GM12878 (cell line): ENCODE results near the gene BNC2. TPM values are rescaled to one million over a fixed set of nuclear protein-coding genes. Genes with fewer than 3 reads are reported as not detected.
A peak's percentile ranks its signal among the peaks of the same experiment; 100 is the strongest.

Experiments
- ATAC-seq: fragments of 200-7000 bp; cut with Tn5 transposase; 3 replicates; pipeline ENCODE4 v1.9.1; 2020; ENCODE audit warnings: mild to moderate bottlenecking, moderate library complexity
- BruUV-seq: library from RNA; stranded (reverse); fragments of 400-500 nt; replicated peaks from 2 replicates; lab custom pipeline; 2021; lab: Mats Ljungman, UMichigan
- CTCF ChIA-PET: fragments of 300-600 bp; sonication (Branson Sonifier 250); formaldehyde crosslinking; extraction: SDS; loops from one replicate; lab custom pipeline; 2021; ENCODE audit warnings: inconsistent platforms; lab: Yijun Ruan, JAX
- POLR2A ChIA-PET: fragments of 350-600 bp; formaldehyde crosslinking; extraction: SDS; loops from one replicate; lab custom pipeline; 2021; ENCODE audit warnings: inconsistent platforms; lab: Charles Lee
- RAD21 ChIA-PET: fragments of 300-600 bp; sonication (Branson Sonifier 250); formaldehyde crosslinking; loops from one replicate; lab custom pipeline; 2023; ENCODE audit warnings: antibody characterized with exemption; ENCODE audit not compliant: unreplicated experiment; lab: Charles Lee
- SMC1A ChIA-PET: fragments of 300-600 bp; sonication (Branson Sonifier 250); formaldehyde crosslinking; loops from one replicate; lab custom pipeline; 2023; ENCODE audit not compliant: unreplicated experiment, uncharacterized antibody; lab: Charles Lee
- DNase-seq: peaks from one replicate; pipeline ENCODE4 v3.0.0-alpha.2; 2011; ENCODE audit warnings: low read depth, low spot score
- FAIRE-seq: peaks from 3 replicates; lab custom pipeline; 2011; peaks lifted over from hg19 to GRCh38; lab: Jason Lieb, UNC
- H2AFZ ChIP-seq: 2 replicates; pipeline ENCODE4 v1.6.0; 2011; ENCODE audit warnings: low read depth, low read length, control low read depth; ENCODE audit not compliant: control insufficient read depth
- H3K27ac ChIP-seq: 2 replicates; pipeline ENCODE4 v1.5.1; 2011; ENCODE audit warnings: control low read depth; ENCODE audit not compliant: control insufficient read depth, insufficient read depth
- H3K27me3 ChIP-seq, 2 experiments: replicated peaks in 1 of 2; 2 replicates each; pipeline versions ENCODE4 v1.6.0 to v1.6.1; 2011; ENCODE audit warnings: low read length in 1 of 2; ENCODE audit not compliant: control insufficient read depth in 2 of 2, insufficient read depth in 2 of 2
- H3K36me3 ChIP-seq, 2 experiments: 2 replicates each; pipeline ENCODE4 v1.5.1; 2011; ENCODE audit warnings: low read length in 1 of 2; ENCODE audit not compliant: control insufficient read depth in 2 of 2, insufficient read depth in 2 of 2
- H3K4me1 ChIP-seq: 2 replicates; pipeline ENCODE4 v1.6.1; 2011; ENCODE audit warnings: mild to moderate bottlenecking, low read length, moderate library complexity, mixed read lengths; ENCODE audit not compliant: control insufficient read depth, insufficient read depth
- H3K4me2 ChIP-seq: 2 replicates; pipeline ENCODE4 v1.6.0; 2011; ENCODE audit warnings: control low read depth; ENCODE audit not compliant: control insufficient read depth, insufficient read depth
- H3K4me3 ChIP-seq: fragments of 200-600 bp; sonication (generic); 2 replicates; pipeline ENCODE4 v1.5.1; 2016
- H3K79me2 ChIP-seq: 2 replicates; pipeline ENCODE4 v1.6.0; 2011; ENCODE audit warnings: low read length; ENCODE audit not compliant: control insufficient read depth, insufficient read depth
- H3K9ac ChIP-seq: 2 replicates; pipeline ENCODE4 v1.8.0; 2011; ENCODE audit warnings: low read length, control low read depth, mixed read lengths; ENCODE audit not compliant: control insufficient read depth, insufficient read depth
- H3K9me3 ChIP-seq: replicated peaks from 3 replicates; pipeline ENCODE4 v1.5.1; 2011; ENCODE audit warnings: mild to moderate bottlenecking, low read length; ENCODE audit not compliant: control insufficient read depth, insufficient read depth
- H4K20me1 ChIP-seq: 2 replicates; pipeline ENCODE4 v1.6.0; 2011; ENCODE audit not compliant: control insufficient read depth, insufficient read depth
- CHD4 ChIP-seq: fragments of 200-600 bp; sonication (generic); IDR thresholded peaks from 2 replicates; pipeline ENCODE4 v1.6.1; 2016; ENCODE audit warnings: mild to moderate bottlenecking
- CTCF ChIP-seq, 3 experiments: IDR thresholded peaks in 2 of 3; conservative IDR thresholded peaks in 1 of 3; 2 replicates each; pipeline ENCODE4 v1.5.1; 2011; ENCODE audit warnings: low read depth in 3 of 3, low read length in 3 of 3, mild to moderate bottlenecking in 3 of 3, control low read depth in 2 of 3, moderate library complexity in 2 of 3, inconsistent platforms in 1 of 3, mixed read lengths in 1 of 3; ENCODE audit not compliant: control insufficient read depth in 2 of 3, insufficient read depth in 1 of 3; ENCODE audit errors: extremely low read depth in 1 of 3
- ESRRA ChIP-seq: IDR thresholded peaks from 2 replicates; pipeline ENCODE4 v1.6.1; 2012; ENCODE audit warnings: mild to moderate bottlenecking, low read length, improper control_type of control experiment
- ETV6 ChIP-seq, 2 experiments: fragments of 450-650 bp in 1 of 2; IDR thresholded peaks in 1 of 2; conservative IDR thresholded peaks in 1 of 2; 2 replicates each; pipeline ENCODE4 v1.6.1; 2014; ENCODE audit warnings: antibody characterized with exemption in 1 of 2, borderline replicate concordance in 1 of 2, low read depth in 1 of 2, mild to moderate bottlenecking in 1 of 2, moderate library complexity in 1 of 2
- HDAC2 ChIP-seq: fragments of 200-600 bp; sonication (generic); IDR thresholded peaks from 2 replicates; pipeline ENCODE4 v1.6.1; 2017
- MEF2B ChIP-seq: fragments of 450-650 bp; IDR thresholded peaks from 2 replicates; pipeline ENCODE4 v1.6.1; 2018; ENCODE audit warnings: mild to moderate bottlenecking, moderate library complexity; ENCODE audit not compliant: partially characterized antibody, poor library complexity, severe bottlenecking
- MYB ChIP-seq: fragments of 150-350 bp; IDR thresholded peaks from 2 replicates; pipeline ENCODE4 v1.6.1; 2014; ENCODE audit warnings: mild to moderate bottlenecking, low read depth, low read length, borderline replicate concordance
- NFXL1 ChIP-seq: fragments of 450-650 bp; IDR thresholded peaks from 2 replicates; pipeline ENCODE4 v1.6.1; 2017; ENCODE audit warnings: antibody characterized with exemption, mild to moderate bottlenecking, borderline replicate concordance
- NR2C1 ChIP-seq: fragments of 450-650 bp; IDR thresholded peaks from 2 replicates; pipeline ENCODE4 v1.6.1; 2017; ENCODE audit warnings: antibody characterized with exemption, mild to moderate bottlenecking, moderate library complexity
- NR2F1 ChIP-seq: fragments of 450-650 bp; conservative IDR thresholded peaks from 2 replicates; pipeline ENCODE4 v1.6.1; 2017; ENCODE audit warnings: mild to moderate bottlenecking
- PBX3 ChIP-seq: IDR thresholded peaks from 2 replicates; pipeline ENCODE4 v1.6.1; 2011; ENCODE audit warnings: mild to moderate bottlenecking, low read depth, low read length, moderate library complexity; ENCODE audit not compliant: insufficient replicate concordance
- RUNX3 ChIP-seq: IDR thresholded peaks from 2 replicates; pipeline ENCODE4 v1.6.1; 2012; ENCODE audit warnings: low read length, inconsistent platforms
- SPI1 ChIP-seq: IDR thresholded peaks from 2 replicates; pipeline ENCODE4 v1.6.1; 2011; ENCODE audit warnings: low read depth, mild to moderate bottlenecking, low read length, moderate library complexity, borderline replicate concordance; ENCODE audit not compliant: insufficient read depth
- ZNF24 ChIP-seq: fragments of 450-650 bp; IDR thresholded peaks from 2 replicates; pipeline ENCODE4 v1.6.1; 2017; ENCODE audit warnings: antibody characterized with exemption, mild to moderate bottlenecking
- ZNF622 ChIP-seq: fragments of 450-650 bp; IDR thresholded peaks from 2 replicates; pipeline ENCODE4 v1.6.1; 2017; ENCODE audit warnings: mild to moderate bottlenecking, inconsistent platforms
- ZZZ3 ChIP-seq: IDR thresholded peaks from 2 replicates; pipeline ENCODE4 v1.6.1; 2011; ENCODE audit warnings: low read depth; ENCODE audit not compliant: control insufficient read depth, insufficient read length
- WGBS: methylation state at CpG from one replicate; pipeline ENCODE4 v1.1.6; 2016; ENCODE audit warnings: low lambda C conversion rate; ENCODE audit not compliant: insufficient replicate concordance, insufficient coverage; ENCODE audit errors: missing lambda C conversion rate; 5-methylcytosine and 5-hydroxymethylcytosine counted together
- in situ Hi-C: fragments of 300-500 bp; cut with MboI; formaldehyde crosslinking; loops from 9 replicates; pipeline ENCODE4 v1.14.3; 2018; ENCODE audit warnings: mixed read lengths
- intact Hi-C: fragments of 100-400 bp; cut with micrococcal nuclease; formaldehyde crosslinking; loops from one replicate; pipeline ENCODE4 v1.14.2; 2022; ENCODE audit not compliant: unreplicated experiment
- polyA plus RNA-seq, 11 experiments: library from polyadenylated mRNA; depleted of rRNA in 4 of 11; unstranded in 6 of 11; stranded (reverse) in 5 of 11; fragments of >200 nt; fragmentation: Nextera tagmentation in 4 of 11; fragmentation: Illumina TruSeq in 1 of 11; extraction: Ambion mirVana in 4 of 11; extraction: Trizol in 1 of 11; gene quantifications; 1 replicate in 1 of 11; 2 replicates in 10 of 11; pipeline versions ENCODE4 v1.2.1 to v1.2.3, GENCODE V29; 2011 to 2016; ENCODE audit warnings: inconsistent platforms in 2 of 11, missing spikeins in 2 of 11, low read depth in 1 of 11
- total RNA-seq, 4 experiments: library from RNA; depleted of rRNA in 3 of 4; stranded (reverse); fragments of >200 nt in 3 of 4; fragmentation: Illumina TruSeq in 1 of 4; extraction: Trizol in 1 of 4; gene quantifications; 2 replicates each; pipeline versions ENCODE4 v1.2.1 to v1.2.3, GENCODE V29; 2013 to 2021
- TF ChIP-seq, protein P1 (sequence below): fragments of 450-650 bp; IDR thresholded peaks from 2 replicates; pipeline ENCODE4 v1.6.1; 2014; ENCODE audit warnings: mild to moderate bottlenecking
- TF ChIP-seq, protein P2 (sequence below): fragments of 450-650 bp; IDR thresholded peaks from 2 replicates; pipeline ENCODE4 v1.6.1; 2016; ENCODE audit warnings: mild to moderate bottlenecking

Gene BNC2
- total and polyA plus RNA-seq, 10 of the 15 experiments (the other 5 are each of a cell fraction or from before 2014, with no cell fraction given) = 0.05 to 14.5 (median 0.26) TPM

GRCh38 chr9:16458696-16459420 is 411.6 kb downstream of the BNC2 start:
- ATAC-seq = peak; percentile 80
- Histone ChIP-seq H3K79me2 (no peaks in the 10 kb centered on the region), H4K20me1 (no peaks in the 10 kb centered on the region), H3K9me3 (no peaks in the 10 kb centered on the region), H3K4me2 (peak overlapping the region; percentile 38; the same call in 1 of the 2 replicates), H2AFZ (peak overlapping the region; percentile 6), H3K27ac (peak overlapping the region; percentile 29), H3K4me1 (peaks cover 8% of the 10 kb centered on the region; the same call in 1 of the 2 replicates), H3K9ac (no peak overlapping the region), H3K27me3 (no peaks in the 10 kb centered on the region), H3K36me3 (no peaks in the 10 kb centered on the region), H3K4me3 (no peak overlapping the region)
- SMC1A ChIA-PET = interaction anchor here (0.7 to 2.8 kb wide), 13 partner anchors 9 to 127 kb away, joined by 3 to 18 read pairs (median 4); no protein-coding TSS in a partner anchor
- intact Hi-C loops = loop anchor here (2.0 to 5.0 kb wide), 2 partner anchors 66 to 267 kb away; no protein-coding TSS in a partner anchor
- in situ Hi-C loops = no loop called here
- CTCF ChIA-PET = interaction anchor here (1.0 to 1.5 kb wide), 5 partner anchors 9 to 65 kb away, joined by 3 to 4 read pairs (median 3); no protein-coding TSS in a partner anchor
- DNase-seq = peak; percentile 76
- FAIRE-seq = peak; percentile 79
- RAD21 ChIA-PET = interaction anchor here (0.9 to 2.0 kb wide), 16 partner anchors 9 to 237 kb away, joined by 3 to 11 read pairs (median 4); no protein-coding TSS in a partner anchor
- POLR2A ChIA-PET = interaction anchor here (1.0 to 1.2 kb wide), 2 partner anchors 13 to 63 kb away, joined by 4 to 5 read pairs; no protein-coding TSS in a partner anchor
- BruUV-seq = TSS peak; percentile 88
- WGBS = 15% methylated on average over 6 of the region's 6 CpGs
- TF ChIP-seq NR2C1 (no peak), ETV6 (conservative IDR thresholded peaks at IDR 0.05 in 1 of 2, IDR thresholded peaks at IDR 0.05 in 1 of 2; ENCODE audit: borderline replicate concordance in 1 of 2, low read depth in 1 of 2) (peak in 1 of 2 experiments; percentile 38; a peak in 1 of 4 replicates), CHD4 (no peak), RUNX3 (no peak; the same call in none of the 2 replicates), ZZZ3 (no peak), SPI1 (no peak), HDAC2 (no peak), MYB (no peak), NR2F1 (peak; percentile 78; the same call in 1 of the 2 replicates), ZNF622 (no peak), ESRRA (0 out of 2 replicates have a peak, but pooled peaks have one; percentile 25), NFXL1 (no peak), ZNF24 (no peak), CTCF (IDR thresholded peaks at IDR 0.05 in 2 of 3, conservative IDR thresholded peaks at IDR 0.05 in 1 of 3; ENCODE audit: control insufficient read depth in 2 of 3, extremely low read depth in 1 of 3, insufficient read depth in 1 of 3, low read depth in 3 of 3, low read length in 3 of 3) (no peak), PBX3 (no peak), MEF2B (peak; percentile 72)
- TF ChIP-seq, protein P1, sequence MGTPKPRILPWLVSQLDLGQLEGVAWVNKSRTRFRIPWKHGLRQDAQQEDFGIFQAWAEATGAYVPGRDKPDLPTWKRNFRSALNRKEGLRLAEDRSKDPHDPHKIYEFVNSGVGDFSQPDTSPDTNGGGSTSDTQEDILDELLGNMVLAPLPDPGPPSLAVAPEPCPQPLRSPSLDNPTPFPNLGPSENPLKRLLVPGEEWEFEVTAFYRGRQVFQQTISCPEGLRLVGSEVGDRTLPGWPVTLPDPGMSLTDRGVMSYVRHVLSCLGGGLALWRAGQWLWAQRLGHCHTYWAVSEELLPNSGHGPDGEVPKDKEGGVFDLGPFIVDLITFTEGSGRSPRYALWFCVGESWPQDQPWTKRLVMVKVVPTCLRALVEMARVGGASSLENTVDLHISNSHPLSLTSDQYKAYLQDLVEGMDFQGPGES = no peak
- TF ChIP-seq, protein P2, sequence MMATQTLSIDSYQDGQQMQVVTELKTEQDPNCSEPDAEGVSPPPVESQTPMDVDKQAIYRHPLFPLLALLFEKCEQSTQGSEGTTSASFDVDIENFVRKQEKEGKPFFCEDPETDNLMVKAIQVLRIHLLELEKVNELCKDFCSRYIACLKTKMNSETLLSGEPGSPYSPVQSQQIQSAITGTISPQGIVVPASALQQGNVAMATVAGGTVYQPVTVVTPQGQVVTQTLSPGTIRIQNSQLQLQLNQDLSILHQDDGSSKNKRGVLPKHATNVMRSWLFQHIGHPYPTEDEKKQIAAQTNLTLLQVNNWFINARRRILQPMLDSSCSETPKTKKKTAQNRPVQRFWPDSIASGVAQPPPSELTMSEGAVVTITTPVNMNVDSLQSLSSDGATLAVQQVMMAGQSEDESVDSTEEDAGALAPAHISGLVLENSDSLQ = no peak
